H1 (cell line): ENCODE results near the gene PERCC1. TPM values are rescaled to one million over a fixed set of nuclear protein-coding genes. Genes with fewer than 3 reads are reported as not detected.

ENCODE experiments used
- CTCF ChIA-PET: fragments of 300-600 bp; sonication (Branson Sonifier 250); formaldehyde crosslinking; loops from one replicate; lab custom pipeline; 2021; ENCODE audit not compliant: partially characterized antibody; lab: Charles Lee
- POLR2A ChIA-PET: fragments of 300-600 bp; sonication (Branson Sonifier 250); formaldehyde crosslinking; loops from one replicate; lab custom pipeline; 2021; ENCODE audit warnings: inconsistent platforms; ENCODE audit not compliant: partially characterized antibody; lab: Charles Lee
- DNase-seq, 2 experiments: peaks; one replicate each; pipeline versions ENCODE4 v3.0.0 to v3.0.0-alpha.2; 2010 to 2022; ENCODE audit warnings: low spot score in 2 of 2, low read depth in 1 of 2, mixed read lengths in 1 of 2
- FAIRE-seq: peaks from 2 replicates; lab custom pipeline; 2011; peaks lifted over from hg19 to GRCh38; lab: Jason Lieb, UNC
- H2AFZ ChIP-seq: 2 replicates; pipeline ENCODE4 v1.8.1; 2012; ENCODE audit warnings: low read length, inconsistent platforms
- H2AK5ac ChIP-seq: 2 replicates; pipeline ENCODE4 v1.6.1; 2013; ENCODE audit warnings: low read depth, low read length
- H2BK120ac ChIP-seq: replicated peaks from 2 replicates; pipeline ENCODE3; 2013; ENCODE audit warnings: low read depth, low read length, inconsistent platforms
- H2BK12ac ChIP-seq: 2 replicates; pipeline ENCODE4 v1.6.1; 2013; ENCODE audit warnings: low read depth, low read length
- H2BK15ac ChIP-seq: 2 replicates; pipeline ENCODE4 v1.6.1; 2013; ENCODE audit warnings: low read length
- H2BK20ac ChIP-seq: 2 replicates; pipeline ENCODE4 v1.6.1; 2013; ENCODE audit warnings: low read length
- H2BK5ac ChIP-seq: 2 replicates; pipeline ENCODE4 v1.6.1; 2013; ENCODE audit warnings: low read depth, low read length
- H3K14ac ChIP-seq: 2 replicates; pipeline ENCODE4 v1.6.1; 2013; ENCODE audit warnings: inconsistent platforms; ENCODE audit not compliant: insufficient read length
- H3K18ac ChIP-seq: 2 replicates; pipeline ENCODE4 v1.6.1; 2013; ENCODE audit warnings: low read length; ENCODE audit errors: extremely low read depth
- H3K23ac ChIP-seq: 2 replicates; pipeline ENCODE4 v1.6.1; 2013; ENCODE audit warnings: inconsistent platforms; ENCODE audit not compliant: insufficient read length
- H3K23me2 ChIP-seq: 2 replicates; pipeline ENCODE4 v1.6.1; 2013; ENCODE audit warnings: low read depth, low read length
- H3K27ac ChIP-seq: 2 replicates; pipeline ENCODE4 v1.6.1; 2011; ENCODE audit warnings: low read depth, low read length, inconsistent platforms
- H3K27me3 ChIP-seq, 4 experiments: replicated peaks in 1 of 4; 1 replicate in 1 of 4; 2 replicates in 3 of 4; pipeline versions ENCODE4 v1.6.1 to v1.8.1; 2011 to 2013; ENCODE audit warnings: low read length in 3 of 4, mild to moderate bottlenecking in 3 of 4, inconsistent platforms in 2 of 4, mixed read lengths in 2 of 4, moderate library complexity in 1 of 4; ENCODE audit not compliant: control insufficient read depth in 3 of 4, insufficient read depth in 3 of 4; ENCODE audit errors: extremely low read depth in 1 of 4
- H3K36me3 ChIP-seq, 4 experiments: 2 replicates each; pipeline versions ENCODE4 v1.6.1 to v1.8.1; 2011 to 2013; ENCODE audit warnings: mild to moderate bottlenecking in 4 of 4, low read length in 3 of 4, moderate library complexity in 2 of 4, control low read depth in 1 of 4, inconsistent platforms in 1 of 4; ENCODE audit not compliant: insufficient read depth in 4 of 4, control insufficient read depth in 2 of 4
- H3K4ac ChIP-seq: replicated peaks from 2 replicates; pipeline ENCODE3; 2013; ENCODE audit warnings: low read length, low read depth, mixed read lengths, inconsistent platforms; ENCODE audit not compliant: insufficient read length
- H3K4me1 ChIP-seq, 4 experiments: replicated peaks in 1 of 4; 1 replicate in 1 of 4; 2 replicates in 3 of 4; pipeline versions ENCODE4 v1.6.1 to v1.8.1; 2011 to 2013; ENCODE audit warnings: low read length in 3 of 4, inconsistent platforms in 2 of 4, mixed read lengths in 1 of 4; ENCODE audit not compliant: insufficient read depth in 4 of 4, control insufficient read depth in 3 of 4
- H3K4me2 ChIP-seq, 2 experiments: 2 replicates each; pipeline versions ENCODE4 v1.6.1 to v1.8.1; 2011 to 2013; ENCODE audit warnings: low read depth in 2 of 2, low read length in 2 of 2, control low read depth in 1 of 2, inconsistent platforms in 1 of 2, mild to moderate bottlenecking in 1 of 2; ENCODE audit not compliant: insufficient read depth in 1 of 2
- H3K4me3 ChIP-seq, 4 experiments: fragments of 200-600, 300-600 bp in 1 of 4; sonication (generic), shearing (Covaris generic), sonication (Bioruptor Twin) in 1 of 4; 2 replicates each; pipeline versions ENCODE4 v1.5.1 to v1.8.1; 2011 to 2016; ENCODE audit warnings: low read length in 4 of 4, low read depth in 3 of 4, control low read depth in 2 of 4, inconsistent platforms in 2 of 4, mild to moderate bottlenecking in 2 of 4, mixed read lengths in 1 of 4, moderate library complexity in 1 of 4; ENCODE audit not compliant: insufficient read depth in 2 of 4; ENCODE audit errors: extremely low read depth in 1 of 4
- H3K56ac ChIP-seq: replicated peaks from 2 replicates; pipeline ENCODE3; 2013; ENCODE audit warnings: low read depth, mild to moderate bottlenecking, mixed read lengths, low read length, inconsistent platforms; ENCODE audit not compliant: insufficient read length
- H3K79me1 ChIP-seq: 2 replicates; pipeline ENCODE4 v1.6.1; 2013; ENCODE audit warnings: low read depth, low read length, control low read depth
- H3K79me2 ChIP-seq, 2 experiments: 2 replicates each; pipeline versions ENCODE4 v1.6.1 to v1.8.1; 2012 to 2013; ENCODE audit warnings: low read length in 2 of 2, mild to moderate bottlenecking in 2 of 2, inconsistent platforms in 1 of 2; ENCODE audit not compliant: insufficient read depth in 2 of 2, control insufficient read depth in 1 of 2
- H3K9ac ChIP-seq, 4 experiments: replicated peaks in 1 of 4; 1 replicate in 1 of 4; 2 replicates in 3 of 4; pipeline versions ENCODE4 v1.6.1 to v1.8.1; 2011 to 2013; ENCODE audit warnings: low read depth in 3 of 4, low read length in 3 of 4, control low read depth in 2 of 4, mild to moderate bottlenecking in 2 of 4, moderate library complexity in 2 of 4, inconsistent platforms in 1 of 4; ENCODE audit errors: extremely low read depth in 1 of 4
- H3K9me3 ChIP-seq, 2 experiments: 2 replicates each; pipeline versions ENCODE4 v1.6.1 to v1.8.1; 2012 to 2013; ENCODE audit warnings: mild to moderate bottlenecking in 2 of 2, moderate library complexity in 2 of 2, control low read depth in 1 of 2, inconsistent platforms in 1 of 2, low read depth in 1 of 2, low read length in 1 of 2, mixed read lengths in 1 of 2; ENCODE audit not compliant: insufficient read depth in 2 of 2
- H4K20me1 ChIP-seq, 2 experiments: replicated peaks in 1 of 2; 2 replicates each; pipeline versions ENCODE3 to v1.8.1; 2011 to 2013; ENCODE audit warnings: inconsistent platforms in 2 of 2, low read length in 2 of 2, mild to moderate bottlenecking in 1 of 2; ENCODE audit not compliant: insufficient read depth in 2 of 2, control insufficient read depth in 1 of 2
- H4K5ac ChIP-seq: 2 replicates; pipeline ENCODE4 v1.6.1; 2013; ENCODE audit warnings: low read length, low read depth, mixed read lengths, inconsistent platforms; ENCODE audit not compliant: insufficient read length
- H4K8ac ChIP-seq: 2 replicates; pipeline ENCODE4 v1.8.0; 2013; ENCODE audit warnings: mild to moderate bottlenecking, moderate library complexity, low read length, inconsistent platforms; ENCODE audit not compliant: insufficient read depth; ENCODE audit errors: extremely low read depth
- H4K91ac ChIP-seq: replicated peaks from 2 replicates; pipeline ENCODE3; 2013; ENCODE audit warnings: low read length, mixed read lengths, inconsistent platforms; ENCODE audit not compliant: insufficient read length
- ATF3 ChIP-seq: IDR thresholded peaks from 2 replicates; pipeline ENCODE4 v1.6.1; 2011; ENCODE audit warnings: low read depth, mild to moderate bottlenecking, low read length; ENCODE audit not compliant: insufficient read depth
- EZH2 ChIP-seq: fragments of 200-600 bp; sonication (generic); IDR thresholded peaks from 2 replicates; pipeline ENCODE4 v1.7.1; 2012; ENCODE audit warnings: low read depth, mild to moderate bottlenecking, moderate library complexity, low read length, inconsistent platforms; ENCODE audit not compliant: severe bottlenecking
- GTF2F1 ChIP-seq: IDR thresholded peaks from 2 replicates; pipeline ENCODE4 v1.6.1; 2012; ENCODE audit warnings: low read depth, low read length, improper control_type of control experiment, borderline replicate concordance
- KDM1A ChIP-seq: fragments of 200-600, 300-600 bp; sonication (generic); IDR thresholded peaks from 2 replicates; pipeline ENCODE4 v1.7.1; 2016; ENCODE audit warnings: mild to moderate bottlenecking, low read length, borderline replicate concordance
- RFX5 ChIP-seq: IDR thresholded peaks from 2 replicates; pipeline ENCODE4 v1.6.1; 2011; ENCODE audit warnings: low read depth, low read length, improper control_type of control experiment, borderline replicate concordance
- SIN3A ChIP-seq, 2 experiments: IDR thresholded peaks in 1 of 2; conservative IDR thresholded peaks in 1 of 2; 2 replicates each; pipeline ENCODE4 v1.6.1; 2011 to 2012; ENCODE audit warnings: low read length in 2 of 2, improper control_type of control experiment in 1 of 2, low read depth in 1 of 2, mild to moderate bottlenecking in 1 of 2
- TAF1 ChIP-seq: IDR thresholded peaks from 2 replicates; pipeline ENCODE4 v1.6.1; 2011; ENCODE audit warnings: mild to moderate bottlenecking, low read depth, low read length
- TCF12 ChIP-seq: IDR thresholded peaks from 2 replicates; pipeline ENCODE4 v1.6.1; 2011; ENCODE audit warnings: low read depth, mild to moderate bottlenecking, low read length
- TEAD4 ChIP-seq: IDR thresholded peaks from 2 replicates; pipeline ENCODE4 v1.6.1; 2012; ENCODE audit warnings: low read depth, low read length, inconsistent platforms, mixed read lengths
- YY1 ChIP-seq: IDR thresholded peaks from 2 replicates; pipeline ENCODE4 v1.6.1; 2011; ENCODE audit warnings: low read depth, mild to moderate bottlenecking, low read length
- WGBS, 2 experiments: shearing (Covaris generic) in 1 of 2; methylation state at CpG; one replicate each; pipeline versions ENCODE4 v1.1.6 to v1.1.7; 2013 to 2015; ENCODE audit warnings: low lambda C conversion rate in 2 of 2, mixed read lengths in 2 of 2, inconsistent platforms in 1 of 2, low coverage in 1 of 2, missing lambda C conversion rate in 1 of 2; ENCODE audit not compliant: insufficient replicate concordance in 2 of 2, insufficient coverage in 1 of 2, insufficient read length in 1 of 2; ENCODE audit errors: extremely low coverage in 1 of 2, missing lambda C conversion rate in 1 of 2; 5-methylcytosine and 5-hydroxymethylcytosine counted together
- polyA plus RNA-seq, 7 experiments: library from polyadenylated mRNA; depleted of rRNA in 3 of 7; stranded (reverse) in 5 of 7; unstranded in 2 of 7; fragments of >200 nt in 5 of 7; fragments of 200-250 nt in 2 of 7; gene quantifications; 1 replicate in 5 of 7; 2 replicates in 1 of 7; 4 replicates in 1 of 7; pipeline versions ENCODE4 v1.2.1 to v1.2.3, GENCODE V29; 2011 to 2013; ENCODE audit warnings: missing spikeins in 2 of 7, mixed read lengths in 2 of 7
- total RNA-seq: library from RNA; stranded (reverse); fragmentation: NEBNext Ultra II Directional; extraction: Animal tissue kit (Norgen Biotek cat#: 25700); gene quantifications from 2 replicates; pipeline ENCODE4 v1.2.1, GENCODE V29; 2021

PERCC1 gene
- total and polyA plus RNA-seq, 2 of the 8 experiments (the other 6 are each of a cell fraction or from before 2014, with no cell fraction given), result not detected

- Histone ChIP-seq H2AK5ac (no peak overlapping the region), H3K4ac (no peak overlapping the region), H3K14ac (no peak overlapping the region), H3K36me3 (no peaks in the 10 kb centered on the region), H3K4me1 (peaks cover 0 to 2% (median under 1%) of the 10 kb centered on the region in 4 experiments; a peak in 3 of 7 replicates), H4K8ac (no peak overlapping the region), H2BK15ac (no peak overlapping the region; the same call in 1 of the 2 replicates), H3K79me2 (peaks cover 4 to 20% of the 10 kb centered on the region in 2 experiments), H3K18ac (no peak overlapping the region), H3K79me1 (peaks cover 10% of the 10 kb centered on the region), H2BK20ac (no peak overlapping the region), H3K23ac (no peak overlapping the region), H4K5ac (no peak overlapping the region), H3K56ac (no peak overlapping the region), H2AFZ (no peak overlapping the region), H3K27ac (no peak overlapping the region), H3K27me3 (peaks cover 0 to 5% (median under 1%) of the 10 kb centered on the region in 4 experiments; a peak in 2 of 7 replicates), H3K9ac (no peak overlapping the region), H3K9me3 (peaks cover 5 to 8% of the 10 kb centered on the region in 2 experiments; a peak in 2 of 4 replicates), H4K91ac (no peak overlapping the region), H3K23me2 (peaks cover 8% of the 10 kb centered on the region), H4K20me1 (no peaks in the 10 kb centered on the region), H3K4me2 (no peak overlapping the region), H2BK12ac (no peak overlapping the region), H2BK120ac (no peak overlapping the region), H2BK5ac (no peak overlapping the region), H3K4me3 (no peak overlapping the region)
- ChIA-PET POLR2A (interaction anchor here (0.6 to 3.0 kb wide), 3 partner anchors 9 to 294 kb away, joined by 3 to 8 read pairs (median 5); no protein-coding TSS in a partner anchor), CTCF (no interaction called here)
- FAIRE-seq, result no peak
- DNase-seq, result no peak
- no peak for TF ChIP-seq TAF1
- TF ChIP-seq ATF3, result no peak
- TF ChIP-seq YY1, result no peak
- TF ChIP-seq SIN3A (conservative IDR thresholded peaks at IDR 0.05 in 1 of 2, IDR thresholded peaks at IDR 0.05 in 1 of 2; ENCODE audit: low read depth in 1 of 2, low read length in 2 of 2), result no peak
- no peak for TF ChIP-seq GTF2F1
- no peak for TF ChIP-seq RFX5
- no peak for TF ChIP-seq TEAD4
- no peak for TF ChIP-seq TCF12
- no peak for TF ChIP-seq KDM1A
- no peak for TF ChIP-seq EZH2
- WGBS, 2 experiments, result 88% methylated on average over 7 of the region's 10 CpGs; no CpG with 5 or more reads in 1 of the 2 experiments
Observed at GRCh38 chr16:1477033-1477432, 46.2 kb downstream of the PERCC1 start.
